GM12891 (cell line): ENCODE results near the gene PSMF1.
"Not testable (repeated sequence)": the region's sequence is repeated elsewhere in the genome, so short reads cannot be mapped to it uniquely, and the experiment has no call there.

ENCODE experiments used
- PAX5 ChIP-seq: IDR thresholded peaks from 2 replicates; pipeline ENCODE4 v1.6.1; 2011; ENCODE audit warnings: low read length, moderate library complexity, mild to moderate bottlenecking; ENCODE audit not compliant: insufficient read depth, severe bottlenecking
- POLR2A ChIP-seq: IDR thresholded peaks from 2 replicates; pipeline ENCODE4 v1.6.1; 2011; ENCODE audit warnings: low read depth, low read length, control low read depth
- POLR2AphosphoS5 ChIP-seq: IDR thresholded peaks from 2 replicates; pipeline ENCODE4 v1.6.1; 2011; ENCODE audit warnings: low read depth, low read length, control low read depth
- POU2F2 ChIP-seq: IDR thresholded peaks from 2 replicates; pipeline ENCODE4 v1.6.1; 2011; ENCODE audit warnings: low read depth, mild to moderate bottlenecking, control low read depth, low read length, moderate library complexity
- SPI1 ChIP-seq: IDR thresholded peaks from 2 replicates; pipeline ENCODE4 v1.6.1; 2011; ENCODE audit warnings: low read depth, low read length, control low read depth
- TAF1 ChIP-seq: IDR thresholded peaks from 2 replicates; pipeline ENCODE4 v1.6.1; 2011; ENCODE audit warnings: low read depth, low read length, control low read depth

DNA sequence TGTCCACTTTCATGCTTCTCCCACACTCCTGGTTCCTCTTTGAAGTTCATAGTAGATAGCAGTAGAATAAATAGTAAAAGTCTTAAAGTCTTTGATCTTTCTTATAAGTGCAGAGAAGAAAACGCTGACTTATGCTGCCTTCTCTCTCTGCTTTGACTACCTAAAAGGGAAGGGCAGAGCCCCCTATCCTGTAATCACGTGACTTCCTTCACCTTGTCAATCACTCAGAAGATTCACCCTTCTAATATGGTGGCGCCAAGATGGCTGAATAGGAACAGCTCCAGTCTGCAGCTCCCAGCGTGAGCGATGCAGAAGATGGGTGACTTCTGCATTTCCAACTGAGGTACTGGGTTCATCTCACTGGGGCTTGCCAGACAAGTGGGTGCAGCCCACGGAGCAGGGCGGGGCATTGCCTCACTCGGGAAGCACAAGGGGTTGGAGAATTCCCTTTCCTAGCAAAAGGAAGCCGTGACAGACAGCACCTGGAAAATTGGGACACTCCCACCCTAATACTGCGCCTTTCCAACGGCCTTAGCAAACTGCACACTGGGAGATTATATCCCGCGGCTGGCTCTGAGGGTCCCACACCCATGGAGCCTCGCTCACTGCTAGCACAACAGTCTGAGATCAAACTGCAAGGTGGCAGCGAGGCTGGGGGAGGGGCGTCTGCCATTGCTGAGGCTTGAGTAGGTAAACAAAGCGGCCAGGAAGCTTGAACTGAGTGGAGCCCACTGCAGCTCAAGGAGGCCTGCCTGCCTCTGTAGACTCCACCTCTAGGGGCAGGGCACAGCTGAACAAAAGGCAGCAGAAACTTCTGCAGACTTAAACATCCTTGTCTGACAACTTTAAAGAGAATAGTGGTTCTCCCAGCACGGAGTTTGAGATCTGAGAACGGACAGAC is 98.4 kb downstream of the PSMF1 start:
- not testable (repeated sequence) for TF ChIP-seq POLR2AphosphoS5, POLR2A, TAF1, SPI1, PAX5, POU2F2
